ENCODE data around the gene POLR2F.

POLR2F gene

GRCh38 chr22:38006906-38007305, 53.4 kb downstream of the POLR2F start:
- DNase-seq (ENCODE audit: low read depth in 2 of 2), result no peak

DNA sequence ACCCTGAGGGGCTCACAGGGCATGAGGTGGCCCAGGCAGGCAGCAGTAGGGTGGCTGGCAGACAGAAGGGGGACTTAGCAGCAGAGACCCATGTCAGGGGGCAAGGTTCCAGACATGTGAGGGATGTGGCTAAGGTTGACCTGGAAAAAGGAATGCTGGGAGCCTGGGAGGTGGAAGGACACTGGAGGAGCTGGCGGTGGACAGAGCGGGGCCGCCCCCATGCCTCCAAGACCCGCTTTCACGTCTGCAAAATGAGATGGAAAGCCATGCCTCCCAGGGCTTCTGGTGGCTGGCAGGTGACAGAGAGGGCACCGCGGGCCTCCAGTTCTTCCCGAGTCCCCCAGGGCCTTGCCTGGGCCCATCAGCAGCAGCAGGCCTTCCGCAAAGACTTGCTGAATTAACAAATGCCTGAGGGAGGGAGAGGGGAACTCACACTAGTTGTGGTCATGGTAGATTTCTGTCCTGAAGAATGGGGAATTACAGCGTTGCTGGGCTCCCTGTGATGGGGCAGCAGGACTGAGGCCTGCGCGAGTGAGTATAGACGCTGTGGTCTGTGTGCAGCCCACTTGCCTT, 53.9 kb downstream of the POLR2F start:
- no peak for DNase-seq (ENCODE audit: low read depth in 2 of 2)

- DNase-seq (ENCODE audit: low read depth in 2 of 2), result no peak
Observed at GRCh38 chr22:38009000-38009806, 55.7 kb downstream of the POLR2F start.

DNA sequence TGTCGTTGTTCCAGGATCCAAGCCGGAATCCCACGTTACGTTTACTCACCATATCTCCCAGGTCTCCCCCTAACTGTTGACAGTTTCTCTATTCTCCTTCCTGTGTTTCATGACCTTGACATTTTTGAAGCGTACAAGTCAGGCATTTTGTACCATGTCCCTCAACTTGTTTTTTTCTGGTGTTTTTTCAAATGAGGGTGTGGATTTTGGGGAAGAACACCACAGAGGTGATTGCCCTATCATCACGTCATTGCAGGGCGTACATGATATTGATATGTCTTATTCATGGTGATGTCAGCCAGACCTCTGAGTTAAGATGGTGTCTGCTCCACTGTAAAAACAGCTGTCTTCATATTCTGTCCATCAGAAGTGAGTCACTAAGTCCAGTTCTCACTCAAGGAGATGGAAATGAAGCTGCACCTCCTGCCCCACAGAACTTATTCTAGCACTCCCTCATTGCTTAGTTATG, 59.1 kb downstream of the POLR2F start:
- no peak for DNase-seq (ENCODE audit: low read depth in 2 of 2)

- no peak for DNase-seq (ENCODE audit: low read depth in 2 of 2)
Observed at GRCh38 chr22:38014083-38014482, 60.6 kb downstream of the POLR2F start.

DNA sequence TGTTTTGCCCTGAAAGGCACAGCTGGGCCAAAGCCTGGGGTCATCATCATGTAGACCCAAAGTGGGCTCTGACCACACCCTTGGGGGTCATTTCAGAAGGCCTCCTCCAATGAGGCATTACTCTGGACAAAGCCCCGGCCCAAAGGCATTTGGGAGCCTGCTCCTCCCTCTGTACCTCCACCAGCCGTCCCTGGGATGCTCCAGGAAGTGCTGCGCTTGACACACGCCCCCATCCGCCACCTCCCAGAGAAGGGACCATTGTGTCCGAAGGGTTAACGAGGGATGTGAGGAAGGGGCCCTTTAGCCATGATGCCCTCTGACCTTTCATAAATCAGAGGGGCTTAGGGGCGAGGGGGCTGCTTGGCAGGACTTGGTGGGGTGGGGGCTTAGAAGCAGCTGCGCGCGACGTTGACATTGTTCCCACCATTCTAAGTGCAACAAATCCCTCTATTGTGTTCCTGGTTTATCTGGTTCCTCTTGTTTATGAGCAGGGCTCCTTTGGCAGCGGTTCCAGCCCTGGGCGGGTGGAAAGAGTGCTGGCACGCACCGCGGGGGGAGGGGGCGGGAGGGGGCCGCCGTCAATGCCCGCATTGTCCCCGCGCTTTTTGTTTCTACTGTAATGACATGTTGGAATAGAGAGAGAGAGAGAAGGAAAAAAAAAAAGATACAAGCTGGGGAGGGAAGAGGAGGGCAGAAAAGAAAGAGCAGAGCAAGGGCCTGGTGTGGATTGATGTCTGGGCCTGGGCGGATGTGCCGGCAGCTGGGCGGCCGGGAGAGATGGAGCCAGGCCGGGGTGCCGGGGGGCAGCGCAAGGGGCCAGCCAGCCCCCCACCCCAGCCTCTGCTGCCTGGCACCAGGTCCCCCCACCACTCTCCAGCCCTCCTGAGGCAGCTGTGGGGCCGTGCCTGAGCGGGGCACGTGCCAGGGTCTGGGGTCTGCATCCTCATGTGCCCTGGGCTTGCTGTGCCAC, 63.0 kb downstream of the POLR2F start:
- DNase-seq (ENCODE audit: low read depth in 2 of 2), result no peak

DNA sequence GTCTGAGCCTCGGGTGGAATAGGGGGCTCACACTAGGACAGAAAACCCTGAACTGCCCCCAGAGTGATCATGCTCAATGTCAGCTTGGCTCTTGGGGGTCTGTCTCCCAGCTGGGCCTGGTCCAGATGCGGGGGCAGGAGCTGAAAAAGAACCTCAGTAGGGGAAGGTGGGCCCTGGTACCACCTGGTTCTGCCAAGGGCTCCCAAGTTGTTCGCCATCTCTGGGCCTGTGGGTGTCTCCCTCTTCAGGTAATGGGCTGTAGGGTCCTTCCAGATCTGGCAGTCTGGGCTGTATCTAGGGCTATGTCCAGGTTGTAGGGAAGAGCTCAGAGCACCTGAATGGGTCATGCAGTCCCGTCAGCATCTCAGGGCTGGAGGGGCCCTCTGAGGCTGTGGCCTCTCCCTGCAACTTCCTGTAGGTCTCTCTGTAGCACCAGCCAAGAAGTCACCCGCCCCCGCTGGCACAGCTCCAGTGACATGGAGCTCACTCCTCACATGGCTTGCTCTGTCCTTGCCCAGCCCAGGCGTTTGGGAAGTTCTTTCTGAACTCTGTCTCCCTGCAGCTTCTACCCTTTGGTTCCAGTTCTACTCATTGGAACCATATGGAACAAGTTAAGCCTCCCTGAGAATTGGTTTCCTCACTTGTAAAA, 63.9 kb downstream of the POLR2F start:
- DNase-seq (ENCODE audit: low read depth in 2 of 2), result no peak

DNA sequence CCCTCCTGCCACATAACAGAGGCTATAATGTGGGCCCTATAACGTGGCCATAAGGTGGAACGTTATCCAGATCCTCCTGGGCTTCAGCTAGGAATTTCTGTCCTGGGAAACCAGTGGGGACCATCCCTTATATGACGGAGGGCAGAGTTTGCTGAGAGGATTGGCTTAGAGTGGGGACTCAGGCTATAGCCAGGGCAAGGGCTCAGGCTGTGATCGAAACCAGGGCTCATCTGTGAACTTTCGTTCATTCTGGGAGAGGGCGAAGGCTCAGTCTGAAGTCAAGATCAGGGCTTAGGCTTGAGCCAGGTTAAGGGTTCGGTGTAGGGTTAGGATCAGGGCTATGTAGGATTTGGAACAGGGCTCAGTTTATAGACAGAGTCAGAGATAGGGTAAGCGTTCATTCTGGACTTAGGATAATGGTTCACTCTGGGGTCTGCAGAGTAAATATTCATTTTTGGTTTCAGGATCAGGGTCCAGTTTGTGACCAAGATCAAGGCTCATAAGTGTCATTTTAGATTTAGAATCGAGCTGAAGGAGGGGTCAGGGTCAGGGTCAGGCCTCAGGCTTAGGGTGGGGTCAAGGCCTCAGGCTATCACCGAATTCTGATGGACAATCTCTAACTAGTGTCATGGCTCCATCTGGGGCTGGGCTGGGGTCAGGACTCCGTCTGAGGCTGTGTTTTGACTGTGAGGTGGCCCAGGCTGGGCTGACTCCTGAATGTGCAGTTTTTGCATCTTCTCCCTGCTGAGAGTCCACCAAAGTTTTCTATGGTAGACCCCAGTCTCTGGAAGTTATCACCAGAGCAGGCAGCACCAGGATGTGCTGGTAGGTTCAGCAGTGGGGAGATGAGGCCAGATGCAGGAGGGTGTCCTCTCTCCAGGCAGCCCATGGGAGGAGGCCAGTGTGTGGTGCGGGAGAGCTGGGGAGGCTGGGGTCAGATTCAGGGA, 64.7 kb downstream of the POLR2F start:
- DNase-seq (ENCODE audit: low read depth in 2 of 2), result no peak

All from fibroblast of skin of left quadriceps (primary cell).